Keratinocyte (primary cell): Measurements from ENCODE around the gene PRKCA.

Experiments used
- CTCF ChIP-seq, 3 experiments: IDR thresholded peaks in 1 of 3; conservative IDR thresholded peaks in 1 of 3; optimal IDR thresholded peaks in 1 of 3; 2 replicates in 2 of 3; 3 replicates in 1 of 3; pipeline versions ENCODE3 to v1.5.1; 2011; ENCODE audit warnings: low read length in 3 of 3, mild to moderate bottlenecking in 3 of 3, moderate library complexity in 2 of 3, control low read depth in 1 of 3, inconsistent platforms in 1 of 3; ENCODE audit not compliant: insufficient read depth in 2 of 3; ENCODE audit errors: extremely low read depth in 1 of 3
- EZH2 ChIP-seq: IDR thresholded peaks from one replicate; pipeline ENCODE4 v1.6.1; 2012; ENCODE audit warnings: inconsistent platforms, mild to moderate bottlenecking, low read length, moderate library complexity

- TF ChIP-seq EZH2 (no peak), CTCF (optimal IDR thresholded peaks at IDR 0.05 in 1 of 3, IDR thresholded peaks at IDR 0.05 in 1 of 3, conservative IDR thresholded peaks at IDR 0.05 in 1 of 3; ENCODE audit: extremely low read depth in 1 of 3, insufficient read depth in 2 of 3, low read length in 3 of 3) (no peak)
These were observed 190.2 kb downstream of the PRKCA start for GRCh38 chr17:66492561-66493005.
